ENCODE measurements around the gene TNIP2. TPM values are rescaled to one million over a fixed set of nuclear protein-coding genes. Genes with fewer than 3 reads are reported as not detected.
A peak's percentile ranks its signal among the peaks of the same experiment; 100 is the strongest.

The TNIP2 gene
- total RNA-seq (2014; rRNA removed; shearing (Covaris generic)) = 27.2 and 36.5 TPM in 2 replicates
- 69.6 and 90.6 TPM in 2 replicates for polyA plus RNA-seq (2014; cell fraction: nucleus; rRNA removed)

- peak; percentile 63 for DNase-seq (ENCODE audit: extremely low read depth, low read depth)
Observed at GRCh38 chr4:2755821-2756690, at the start of gene TNIP2. Gene TNIP2, minus strand, starts transcription at chr4:2756336. Its CDS starts 47 bp downstream, at chr4:2756289.

GRCh38 chr4:2804973-2805501, 48.9 kb upstream of the TNIP2 start:
- DNase-seq (ENCODE audit: extremely low read depth, low read depth) = no peak

DNA sequence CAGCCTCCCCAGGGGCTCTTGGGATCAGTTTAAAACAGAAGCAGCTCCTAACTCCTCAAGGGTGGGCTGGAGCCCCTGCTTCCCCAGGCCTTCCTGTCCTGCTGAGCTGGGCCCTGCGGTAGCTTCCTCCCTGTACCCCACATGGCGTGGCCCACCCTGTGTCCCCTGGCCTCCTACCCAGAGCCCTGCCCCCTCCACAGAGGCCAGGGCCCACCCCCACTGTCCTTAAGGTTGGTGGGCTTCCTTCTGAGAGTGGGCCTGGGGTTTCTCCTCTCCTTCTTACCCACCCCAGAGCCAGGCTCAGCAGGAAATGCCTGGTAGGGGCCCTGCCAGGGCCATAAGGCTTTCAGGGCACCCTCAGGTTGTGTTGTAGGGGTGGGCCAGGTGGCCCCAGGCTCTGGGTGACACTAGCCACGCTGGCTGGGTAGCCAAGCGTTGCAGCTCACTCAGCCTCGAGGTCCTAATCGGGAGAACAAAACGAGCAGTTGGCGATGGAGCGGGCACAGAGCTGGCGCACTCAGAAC, 48.4 kb upstream of the TNIP2 start:
- DNase-seq (ENCODE audit: extremely low read depth, low read depth) = no peak

DNA sequence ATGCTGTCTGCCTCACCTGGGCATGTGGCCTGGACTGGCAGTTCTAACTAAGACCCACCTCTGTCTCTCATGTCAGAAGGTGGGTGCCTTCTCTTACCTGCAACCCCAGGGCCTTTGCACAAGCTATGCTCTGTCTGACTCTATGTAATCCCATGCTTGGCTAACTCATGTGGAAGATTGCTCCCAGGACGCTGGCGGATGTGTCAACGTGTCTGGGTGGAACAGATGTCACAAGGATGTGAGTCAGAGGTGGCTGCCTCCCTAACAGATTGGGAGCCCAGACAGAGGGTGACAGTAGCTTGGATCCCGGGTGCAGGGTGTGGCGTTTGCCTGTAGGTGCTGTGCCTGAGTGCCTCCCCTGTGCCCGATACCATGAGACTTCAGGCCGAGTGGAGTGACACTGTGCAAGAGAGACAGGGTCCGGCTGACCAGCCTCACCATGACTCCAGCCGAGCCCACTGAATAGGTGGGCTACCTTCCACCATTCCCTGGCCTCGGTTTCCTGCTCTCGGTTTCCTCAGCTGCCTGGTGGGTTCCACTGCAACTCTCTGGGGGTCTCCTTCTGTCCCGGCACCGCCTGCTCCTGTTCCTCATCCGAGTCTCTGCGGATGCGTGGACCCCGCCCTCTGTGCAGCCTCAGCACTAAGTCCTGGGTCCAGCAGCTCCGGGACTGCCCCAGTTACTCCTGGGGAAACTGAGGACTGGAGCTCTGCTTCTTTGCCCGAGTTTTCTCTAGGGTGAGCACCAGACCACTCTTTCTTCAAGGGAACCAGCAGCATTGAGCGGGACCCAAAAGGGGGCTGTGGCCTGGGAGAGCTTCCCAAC, 47.7 kb upstream of the TNIP2 start:
- DNase-seq (ENCODE audit: extremely low read depth, low read depth) = no peak

DNA sequence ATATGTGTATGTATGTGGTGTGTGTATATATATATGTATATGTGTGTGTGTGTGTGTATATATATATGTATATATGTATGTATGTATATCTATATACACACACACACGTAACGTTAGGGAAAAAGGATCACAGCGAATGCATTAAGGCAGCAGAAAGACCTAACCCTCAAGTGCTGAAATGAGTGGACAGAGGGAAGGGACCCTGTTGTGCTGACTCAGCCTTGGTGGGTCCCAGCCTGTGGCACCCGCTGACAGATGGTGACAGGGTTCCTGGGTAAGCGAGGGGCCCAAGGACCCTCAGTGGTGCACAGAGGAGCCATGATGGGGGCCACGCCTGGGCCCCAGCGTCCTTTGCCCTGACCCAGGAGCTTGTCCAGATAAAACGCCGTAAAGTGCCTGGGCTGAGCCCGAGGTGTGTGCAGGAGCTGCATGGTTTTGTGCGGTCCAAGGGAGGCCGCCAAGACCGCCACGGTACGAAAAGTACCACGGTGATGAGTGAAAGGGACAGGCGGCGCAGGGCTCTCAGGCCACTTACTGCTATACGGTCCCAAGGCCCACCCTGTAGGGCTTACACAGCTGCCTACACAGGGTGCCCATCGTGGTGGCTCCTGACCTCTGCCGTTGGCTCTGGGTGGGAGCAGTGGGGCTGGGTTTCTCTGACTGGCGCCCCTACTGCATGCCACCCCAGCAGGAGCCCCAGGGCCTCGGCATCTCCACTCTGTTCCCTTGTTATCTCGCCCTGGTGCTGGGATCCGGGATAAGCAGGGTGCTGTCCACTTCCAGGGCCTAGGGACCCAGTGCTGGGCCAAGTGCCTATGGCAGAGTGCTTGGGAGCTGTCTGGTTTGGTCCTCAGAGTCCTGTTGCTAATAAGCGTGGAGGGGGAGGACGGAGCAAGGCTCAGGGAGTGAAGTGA, 46.7 kb upstream of the TNIP2 start:
- no peak for DNase-seq (ENCODE audit: extremely low read depth, low read depth)

- no peak for DNase-seq (ENCODE audit: extremely low read depth, low read depth)
Observed at GRCh38 chr4:2800691-2801596, 44.8 kb upstream of the TNIP2 start.

GRCh38 chr4:2799971-2800690, 44.0 kb upstream of the TNIP2 start:
- no peak for DNase-seq (ENCODE audit: extremely low read depth, low read depth)

DNA sequence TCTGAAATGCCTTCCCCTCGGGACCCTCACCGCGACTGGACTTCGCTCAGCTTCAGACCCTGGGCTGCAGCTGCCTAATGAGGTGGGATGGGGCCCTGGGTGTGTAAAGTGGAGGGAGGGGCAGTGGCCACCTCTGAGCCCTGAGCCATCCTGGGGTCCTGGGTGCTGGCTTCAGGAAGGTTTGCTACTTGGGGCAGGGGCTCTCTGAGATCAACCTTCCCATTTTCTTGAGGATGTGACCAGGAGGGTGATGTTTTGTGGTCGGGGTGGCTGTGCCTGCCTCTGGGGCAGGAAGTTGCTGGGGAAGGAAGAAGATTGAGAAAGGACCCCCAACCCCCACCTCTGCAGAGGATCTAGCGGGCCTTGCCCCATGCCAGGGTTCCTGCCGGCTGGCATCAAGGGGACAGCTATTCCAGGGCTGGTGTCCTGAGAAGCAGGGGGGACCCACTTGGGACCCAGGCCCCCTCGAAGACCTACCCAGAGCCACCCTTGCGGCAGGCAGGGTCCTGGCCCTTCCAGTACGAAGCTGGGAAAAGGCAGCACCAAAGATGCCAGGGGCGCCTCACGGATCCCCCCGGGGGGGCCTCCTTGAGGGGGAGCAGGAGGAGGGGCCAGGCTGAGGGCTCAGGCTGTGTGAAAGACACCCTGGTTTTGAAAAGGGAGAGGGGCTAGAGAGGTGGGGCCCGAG, 43.2 kb upstream of the TNIP2 start:
- DNase-seq (ENCODE audit: extremely low read depth, low read depth) = no peak

- DNase-seq (ENCODE audit: extremely low read depth, low read depth) = no peak
Observed at GRCh38 chr4:2798399-2799223, 42.5 kb upstream of the TNIP2 start.

GRCh38 chr4:2797545-2798305, 41.6 kb upstream of the TNIP2 start:
- no peak for DNase-seq (ENCODE audit: extremely low read depth, low read depth)

GRCh38 chr4:2796849-2797544, 40.9 kb upstream of the TNIP2 start:
- no peak for DNase-seq (ENCODE audit: extremely low read depth, low read depth)

DNA sequence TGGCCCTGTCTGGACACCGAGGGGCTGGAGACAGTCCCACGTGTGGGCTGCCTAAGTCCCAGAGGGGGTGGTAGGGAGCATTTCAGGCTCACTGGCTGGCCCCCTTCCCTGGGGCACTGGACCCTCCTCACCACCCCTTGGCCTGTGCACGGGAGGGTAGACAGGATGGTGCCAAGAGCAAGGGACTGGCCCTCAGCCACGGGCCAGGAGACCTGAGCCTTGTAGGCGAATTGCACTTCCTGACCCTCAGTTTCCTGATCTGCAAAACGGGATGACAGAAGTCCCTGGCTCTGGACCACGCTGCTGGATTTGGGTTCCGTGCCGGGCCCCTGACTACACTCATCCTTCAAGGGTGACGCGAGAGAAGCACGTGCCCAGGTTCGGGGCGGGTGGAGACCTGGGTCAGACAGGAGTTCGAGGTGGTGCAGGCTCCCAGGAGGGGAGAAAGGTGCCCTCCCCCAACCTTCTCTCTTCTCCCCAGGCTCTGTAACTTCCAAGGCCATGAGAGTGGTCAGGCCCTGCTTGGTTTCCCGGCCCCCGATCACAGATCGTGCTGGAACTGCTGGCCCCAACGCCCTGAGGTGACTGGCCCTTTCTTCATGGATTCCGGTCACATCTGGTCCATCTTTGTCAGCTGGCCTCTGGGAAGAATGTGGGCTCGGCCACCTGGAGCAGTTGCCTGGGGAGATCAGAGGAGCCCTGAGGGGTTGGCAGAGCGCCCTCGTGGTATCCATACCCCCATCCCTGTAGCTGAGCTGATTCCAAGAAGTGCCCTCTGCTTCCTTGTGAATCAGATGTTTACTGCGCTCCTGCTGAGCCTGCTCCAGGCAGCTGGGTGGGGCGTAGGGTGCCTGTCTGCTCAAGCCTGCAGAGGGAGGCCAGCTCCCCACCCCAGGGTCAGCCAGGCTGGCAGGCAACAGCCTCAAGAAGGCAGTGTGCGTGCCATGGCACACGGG, 40.0 kb upstream of the TNIP2 start:
- no peak for DNase-seq (ENCODE audit: extremely low read depth, low read depth)

- no peak for DNase-seq (ENCODE audit: extremely low read depth, low read depth)
Observed at GRCh38 chr4:2795300-2795892, 39.3 kb upstream of the TNIP2 start.
